H1 (cell line): ENCODE results near the gene GBGT1. TPM values are rescaled to one million over a fixed set of nuclear protein-coding genes. Genes with fewer than 3 reads are reported as not detected.

Source experiments
- CTCF ChIA-PET: fragments of 300-600 bp; sonication (Branson Sonifier 250); formaldehyde crosslinking; loops from one replicate; lab custom pipeline; 2021; ENCODE audit not compliant: partially characterized antibody; lab: Charles Lee
- POLR2A ChIA-PET: fragments of 300-600 bp; sonication (Branson Sonifier 250); formaldehyde crosslinking; loops from one replicate; lab custom pipeline; 2021; ENCODE audit warnings: inconsistent platforms; ENCODE audit not compliant: partially characterized antibody; lab: Charles Lee
- DNase-seq, 2 experiments: peaks; one replicate each; pipeline versions ENCODE4 v3.0.0 to v3.0.0-alpha.2; 2010 to 2022; ENCODE audit warnings: low spot score in 2 of 2, low read depth in 1 of 2, mixed read lengths in 1 of 2
- FAIRE-seq: peaks from 2 replicates; lab custom pipeline; 2011; peaks lifted over from hg19 to GRCh38; lab: Jason Lieb, UNC
- H2AFZ ChIP-seq: 2 replicates; pipeline ENCODE4 v1.8.1; 2012; ENCODE audit warnings: low read length, inconsistent platforms
- H2AK5ac ChIP-seq: 2 replicates; pipeline ENCODE4 v1.6.1; 2013; ENCODE audit warnings: low read depth, low read length
- H2BK120ac ChIP-seq: replicated peaks from 2 replicates; pipeline ENCODE3; 2013; ENCODE audit warnings: low read depth, low read length, inconsistent platforms
- H2BK12ac ChIP-seq: 2 replicates; pipeline ENCODE4 v1.6.1; 2013; ENCODE audit warnings: low read depth, low read length
- H2BK15ac ChIP-seq: 2 replicates; pipeline ENCODE4 v1.6.1; 2013; ENCODE audit warnings: low read length
- H2BK20ac ChIP-seq: 2 replicates; pipeline ENCODE4 v1.6.1; 2013; ENCODE audit warnings: low read length
- H2BK5ac ChIP-seq: 2 replicates; pipeline ENCODE4 v1.6.1; 2013; ENCODE audit warnings: low read depth, low read length
- H3K14ac ChIP-seq: 2 replicates; pipeline ENCODE4 v1.6.1; 2013; ENCODE audit warnings: inconsistent platforms; ENCODE audit not compliant: insufficient read length
- H3K18ac ChIP-seq: 2 replicates; pipeline ENCODE4 v1.6.1; 2013; ENCODE audit warnings: low read length; ENCODE audit errors: extremely low read depth
- H3K23ac ChIP-seq: 2 replicates; pipeline ENCODE4 v1.6.1; 2013; ENCODE audit warnings: inconsistent platforms; ENCODE audit not compliant: insufficient read length
- H3K23me2 ChIP-seq: 2 replicates; pipeline ENCODE4 v1.6.1; 2013; ENCODE audit warnings: low read depth, low read length
- H3K27ac ChIP-seq: 2 replicates; pipeline ENCODE4 v1.6.1; 2011; ENCODE audit warnings: low read depth, low read length, inconsistent platforms
- H3K27me3 ChIP-seq, 4 experiments: replicated peaks in 1 of 4; 1 replicate in 1 of 4; 2 replicates in 3 of 4; pipeline versions ENCODE4 v1.6.1 to v1.8.1; 2011 to 2013; ENCODE audit warnings: low read length in 3 of 4, mild to moderate bottlenecking in 3 of 4, inconsistent platforms in 2 of 4, mixed read lengths in 2 of 4, moderate library complexity in 1 of 4; ENCODE audit not compliant: control insufficient read depth in 3 of 4, insufficient read depth in 3 of 4; ENCODE audit errors: extremely low read depth in 1 of 4
- H3K36me3 ChIP-seq, 4 experiments: 2 replicates each; pipeline versions ENCODE4 v1.6.1 to v1.8.1; 2011 to 2013; ENCODE audit warnings: mild to moderate bottlenecking in 4 of 4, low read length in 3 of 4, moderate library complexity in 2 of 4, control low read depth in 1 of 4, inconsistent platforms in 1 of 4; ENCODE audit not compliant: insufficient read depth in 4 of 4, control insufficient read depth in 2 of 4
- H3K4ac ChIP-seq: replicated peaks from 2 replicates; pipeline ENCODE3; 2013; ENCODE audit warnings: low read length, low read depth, mixed read lengths, inconsistent platforms; ENCODE audit not compliant: insufficient read length
- H3K4me1 ChIP-seq, 4 experiments: replicated peaks in 1 of 4; 1 replicate in 1 of 4; 2 replicates in 3 of 4; pipeline versions ENCODE4 v1.6.1 to v1.8.1; 2011 to 2013; ENCODE audit warnings: low read length in 3 of 4, inconsistent platforms in 2 of 4, mixed read lengths in 1 of 4; ENCODE audit not compliant: insufficient read depth in 4 of 4, control insufficient read depth in 3 of 4
- H3K4me2 ChIP-seq, 2 experiments: 2 replicates each; pipeline versions ENCODE4 v1.6.1 to v1.8.1; 2011 to 2013; ENCODE audit warnings: low read depth in 2 of 2, low read length in 2 of 2, control low read depth in 1 of 2, inconsistent platforms in 1 of 2, mild to moderate bottlenecking in 1 of 2; ENCODE audit not compliant: insufficient read depth in 1 of 2
- H3K4me3 ChIP-seq, 4 experiments: fragments of 200-600, 300-600 bp in 1 of 4; sonication (generic), shearing (Covaris generic), sonication (Bioruptor Twin) in 1 of 4; 2 replicates each; pipeline versions ENCODE4 v1.5.1 to v1.8.1; 2011 to 2016; ENCODE audit warnings: low read length in 4 of 4, low read depth in 3 of 4, control low read depth in 2 of 4, inconsistent platforms in 2 of 4, mild to moderate bottlenecking in 2 of 4, mixed read lengths in 1 of 4, moderate library complexity in 1 of 4; ENCODE audit not compliant: insufficient read depth in 2 of 4; ENCODE audit errors: extremely low read depth in 1 of 4
- H3K56ac ChIP-seq: replicated peaks from 2 replicates; pipeline ENCODE3; 2013; ENCODE audit warnings: low read depth, mild to moderate bottlenecking, mixed read lengths, low read length, inconsistent platforms; ENCODE audit not compliant: insufficient read length
- H3K79me1 ChIP-seq: 2 replicates; pipeline ENCODE4 v1.6.1; 2013; ENCODE audit warnings: low read depth, low read length, control low read depth
- H3K79me2 ChIP-seq, 2 experiments: 2 replicates each; pipeline versions ENCODE4 v1.6.1 to v1.8.1; 2012 to 2013; ENCODE audit warnings: low read length in 2 of 2, mild to moderate bottlenecking in 2 of 2, inconsistent platforms in 1 of 2; ENCODE audit not compliant: insufficient read depth in 2 of 2, control insufficient read depth in 1 of 2
- H3K9ac ChIP-seq, 4 experiments: replicated peaks in 1 of 4; 1 replicate in 1 of 4; 2 replicates in 3 of 4; pipeline versions ENCODE4 v1.6.1 to v1.8.1; 2011 to 2013; ENCODE audit warnings: low read depth in 3 of 4, low read length in 3 of 4, control low read depth in 2 of 4, mild to moderate bottlenecking in 2 of 4, moderate library complexity in 2 of 4, inconsistent platforms in 1 of 4; ENCODE audit errors: extremely low read depth in 1 of 4
- H3K9me3 ChIP-seq, 2 experiments: 2 replicates each; pipeline versions ENCODE4 v1.6.1 to v1.8.1; 2012 to 2013; ENCODE audit warnings: mild to moderate bottlenecking in 2 of 2, moderate library complexity in 2 of 2, control low read depth in 1 of 2, inconsistent platforms in 1 of 2, low read depth in 1 of 2, low read length in 1 of 2, mixed read lengths in 1 of 2; ENCODE audit not compliant: insufficient read depth in 2 of 2
- H4K20me1 ChIP-seq, 2 experiments: replicated peaks in 1 of 2; 2 replicates each; pipeline versions ENCODE3 to v1.8.1; 2011 to 2013; ENCODE audit warnings: inconsistent platforms in 2 of 2, low read length in 2 of 2, mild to moderate bottlenecking in 1 of 2; ENCODE audit not compliant: insufficient read depth in 2 of 2, control insufficient read depth in 1 of 2
- H4K5ac ChIP-seq: 2 replicates; pipeline ENCODE4 v1.6.1; 2013; ENCODE audit warnings: low read length, low read depth, mixed read lengths, inconsistent platforms; ENCODE audit not compliant: insufficient read length
- H4K8ac ChIP-seq: 2 replicates; pipeline ENCODE4 v1.8.0; 2013; ENCODE audit warnings: mild to moderate bottlenecking, moderate library complexity, low read length, inconsistent platforms; ENCODE audit not compliant: insufficient read depth; ENCODE audit errors: extremely low read depth
- H4K91ac ChIP-seq: replicated peaks from 2 replicates; pipeline ENCODE3; 2013; ENCODE audit warnings: low read length, mixed read lengths, inconsistent platforms; ENCODE audit not compliant: insufficient read length
- CTCF ChIP-seq, 3 experiments: IDR thresholded peaks; 1 replicate in 2 of 3; 2 replicates in 1 of 3; pipeline versions ENCODE4 v1.5.1 to v1.6.1; 2011; ENCODE audit warnings: low read length in 3 of 3, mild to moderate bottlenecking in 3 of 3, inconsistent platforms in 2 of 3, low read depth in 1 of 3, moderate library complexity in 1 of 3; ENCODE audit not compliant: insufficient read depth in 1 of 3; ENCODE audit errors: control extremely low read depth in 1 of 3
- JUND ChIP-seq: IDR thresholded peaks from 2 replicates; pipeline ENCODE4 v1.6.1; 2011; ENCODE audit warnings: mild to moderate bottlenecking, improper control_type of control experiment, low read length
- KDM5A ChIP-seq: fragments of 200-600 bp; IDR thresholded peaks from 2 replicates; pipeline ENCODE4 v1.7.1; 2012; ENCODE audit warnings: mild to moderate bottlenecking, low read length, inconsistent platforms, mixed read lengths
- MAX ChIP-seq: IDR thresholded peaks from 2 replicates; pipeline ENCODE4 v1.6.1; 2012; ENCODE audit warnings: inconsistent platforms
- RNF2 ChIP-seq: fragments of 200-900, 300-1000 bp; sonication (generic); IDR thresholded peaks from 2 replicates; pipeline ENCODE4 v1.7.1; 2016; ENCODE audit warnings: borderline replicate concordance, low read depth, mild to moderate bottlenecking, antibody characterized with exemption, low read length; ENCODE audit not compliant: poor library complexity, severe bottlenecking; ENCODE audit errors: missing control alignments
- SIX5 ChIP-seq: IDR thresholded peaks from 2 replicates; pipeline ENCODE4 v1.6.1; 2011; ENCODE audit warnings: mild to moderate bottlenecking, low read depth, low read length
- SP4 ChIP-seq: IDR thresholded peaks from 2 replicates; pipeline ENCODE4 v1.6.1; 2012; ENCODE audit warnings: low read length, inconsistent platforms
- SUZ12 ChIP-seq: fragments of 200-600 bp; sonication (generic); IDR thresholded peaks from 2 replicates; pipeline ENCODE4 v1.6.1; 2012; ENCODE audit warnings: mild to moderate bottlenecking, inconsistent platforms, low read length, moderate library complexity, mixed read lengths
- TAF1 ChIP-seq: IDR thresholded peaks from 2 replicates; pipeline ENCODE4 v1.6.1; 2011; ENCODE audit warnings: mild to moderate bottlenecking, low read depth, low read length
- TAF7 ChIP-seq: optimal IDR thresholded peaks from 2 replicates; pipeline ENCODE3; 2011; ENCODE audit warnings: low read depth, mild to moderate bottlenecking, inconsistent platforms, low read length, moderate library complexity, borderline replicate concordance
- TCF12 ChIP-seq: IDR thresholded peaks from 2 replicates; pipeline ENCODE4 v1.6.1; 2011; ENCODE audit warnings: low read depth, mild to moderate bottlenecking, low read length
- WGBS, 2 experiments: shearing (Covaris generic) in 1 of 2; methylation state at CpG; one replicate each; pipeline versions ENCODE4 v1.1.6 to v1.1.7; 2013 to 2015; ENCODE audit warnings: low lambda C conversion rate in 2 of 2, mixed read lengths in 2 of 2, inconsistent platforms in 1 of 2, low coverage in 1 of 2, missing lambda C conversion rate in 1 of 2; ENCODE audit not compliant: insufficient replicate concordance in 2 of 2, insufficient coverage in 1 of 2, insufficient read length in 1 of 2; ENCODE audit errors: extremely low coverage in 1 of 2, missing lambda C conversion rate in 1 of 2; 5-methylcytosine and 5-hydroxymethylcytosine counted together
- polyA plus RNA-seq, 7 experiments: library from polyadenylated mRNA; depleted of rRNA in 3 of 7; stranded (reverse) in 5 of 7; unstranded in 2 of 7; fragments of >200 nt in 5 of 7; fragments of 200-250 nt in 2 of 7; gene quantifications; 1 replicate in 5 of 7; 2 replicates in 1 of 7; 4 replicates in 1 of 7; pipeline versions ENCODE4 v1.2.1 to v1.2.3, GENCODE V29; 2011 to 2013; ENCODE audit warnings: missing spikeins in 2 of 7, mixed read lengths in 2 of 7
- total RNA-seq: library from RNA; stranded (reverse); fragmentation: NEBNext Ultra II Directional; extraction: Animal tissue kit (Norgen Biotek cat#: 25700); gene quantifications from 2 replicates; pipeline ENCODE4 v1.2.1, GENCODE V29; 2021

The GBGT1 gene
- total and polyA plus RNA-seq, 2 of the 8 experiments (the other 6 are each of a cell fraction or from before 2014, with no cell fraction given) = 7.1 to 9.7 TPM

- no peak overlapping the region for H2BK15ac ChIP-seq
- H3K14ac ChIP-seq = no peak overlapping the region
- no peak overlapping the region for H4K5ac ChIP-seq
- H3K4ac ChIP-seq = no peak overlapping the region
- no peak for DNase-seq
- peaks cover 0 to 3% (median 0%) of the 10 kb centered on the region in 4 experiments; a peak in 2 of 7 replicates for H3K4me1 ChIP-seq
- no peak overlapping the region for H2BK20ac ChIP-seq
- H3K4me2 ChIP-seq = no peak overlapping the region
- POLR2A ChIA-PET = interaction anchor here (1.3 kb wide), 1 partner anchor 189 kb away, joined by 3 read pairs; no protein-coding TSS in a partner anchor
- H2BK120ac ChIP-seq = no peak overlapping the region
- H3K9me3 ChIP-seq = no peaks in the 10 kb centered on the region
- H3K56ac ChIP-seq = no peak overlapping the region
- no peak overlapping the region for H3K4me3 ChIP-seq
- FAIRE-seq = no peak
- peaks cover 2 to 25% (median 16%) of the 10 kb centered on the region in 4 experiments for H3K27me3 ChIP-seq
- no peak overlapping the region; the same call in 1 of the 2 replicates for H4K8ac ChIP-seq
- H3K27ac ChIP-seq = no peak overlapping the region
- no peak overlapping the region for H3K18ac ChIP-seq
- no peak overlapping the region for H4K91ac ChIP-seq
- H2BK5ac ChIP-seq = no peak overlapping the region
- H3K36me3 ChIP-seq = no peaks in the 10 kb centered on the region
- H3K79me1 ChIP-seq = no peaks in the 10 kb centered on the region
- H3K23ac ChIP-seq = no peak overlapping the region
- no peak overlapping the region for H2BK12ac ChIP-seq
- peaks cover 7% of the 10 kb centered on the region; the same call in 1 of the 2 replicates for H3K23me2 ChIP-seq
- no peak overlapping the region for H2AK5ac ChIP-seq
- H3K79me2 ChIP-seq = no peaks in the 10 kb centered on the region
- 91% methylated on average over 4 of the region's 4 CpGs; no CpG with 5 or more reads in 1 of the 2 experiments for WGBS, 2 experiments
- no peak overlapping the region for H3K9ac ChIP-seq
- H2AFZ ChIP-seq = no peak overlapping the region
- CTCF ChIA-PET = interaction anchor here (0.8 to 3.9 kb wide), 5 partner anchors 11 to 169 kb away, joined by 4 to 21 read pairs (median 4); no protein-coding TSS in a partner anchor
- H4K20me1 ChIP-seq = peaks cover 0 to 8% of the 10 kb centered on the region in 2 experiments
- no peak for TF ChIP-seq CTCF (IDR thresholded peaks at IDR 0.05; ENCODE audit: control extremely low read depth in 1 of 3, insufficient read depth in 1 of 3, low read depth in 1 of 3, low read length in 3 of 3)
- TF ChIP-seq TAF1 = no peak
- TF ChIP-seq SUZ12 = no peak
- no peak for TF ChIP-seq TCF12
- TF ChIP-seq TAF7 = no peak
- no peak for TF ChIP-seq KDM5A
- TF ChIP-seq SP4 = no peak
- TF ChIP-seq SIX5 = no peak
- no peak for TF ChIP-seq JUND
- TF ChIP-seq MAX = no peak
- no peak for TF ChIP-seq RNF2
Observed at GRCh38 chr9:133161547-133161950, 2.2 kb downstream of the GBGT1 start.
